ENCODE measurements around the gene CA5A.
A peak's percentile ranks its signal among the peaks of the same experiment; 100 is the strongest.

The CA5A gene

DNA sequence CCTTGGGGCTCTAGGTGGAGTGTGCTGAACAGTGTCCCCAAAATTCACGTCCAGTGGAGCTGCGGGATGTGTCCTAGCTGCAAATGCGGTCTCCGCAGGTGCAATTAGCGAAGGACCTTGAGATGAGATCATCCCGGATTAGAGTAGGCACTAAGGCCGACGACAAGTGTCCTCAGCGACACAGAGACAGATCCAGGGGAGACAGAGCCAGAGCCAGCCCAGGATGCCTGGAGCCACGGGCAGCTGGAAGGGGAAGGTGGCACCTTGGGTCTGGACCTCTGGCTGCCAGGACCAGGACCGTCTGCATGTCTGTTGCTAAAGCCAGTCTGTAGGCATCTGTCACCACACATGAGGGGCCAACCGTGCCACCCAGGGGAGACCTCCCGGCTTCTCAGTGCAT is 91.5 kb downstream of the CA5A start:
- DNase-seq (ENCODE audit: low read depth), result no peak
- no peak overlapping the region for H3K4me3 ChIP-seq (ENCODE audit: low read depth, low read length)

DNA sequence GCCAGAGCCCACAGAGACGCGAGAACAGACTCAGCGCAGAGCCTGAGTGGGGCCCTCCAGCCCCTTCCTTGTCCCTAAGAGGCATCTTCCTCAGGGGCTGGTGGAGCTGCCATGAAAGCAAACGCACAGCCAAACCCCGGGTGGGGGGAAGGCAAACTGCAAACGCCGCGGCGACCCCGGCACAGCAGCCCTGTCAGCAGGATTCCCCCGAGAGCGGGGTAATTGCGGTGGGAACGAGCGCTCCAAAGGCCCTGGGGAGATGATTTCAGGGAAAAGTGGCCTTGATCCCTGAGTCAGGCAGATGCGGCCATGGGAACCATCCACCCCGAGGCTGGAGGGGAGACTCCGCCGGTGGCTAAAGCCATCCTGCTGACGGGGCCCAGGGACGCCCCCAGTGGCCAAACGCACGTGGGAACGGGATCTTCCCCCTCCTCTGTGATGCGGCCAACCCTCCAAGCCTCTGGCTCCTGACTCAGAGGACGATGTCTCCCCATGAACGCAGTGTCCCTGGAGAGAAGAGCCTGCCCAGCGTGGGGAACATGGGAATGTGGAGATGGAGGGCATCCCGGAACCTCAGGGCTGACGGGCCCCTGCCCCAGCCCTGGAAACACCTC is 92.1 kb downstream of the CA5A start:
- peak; percentile 79 for DNase-seq (ENCODE audit: low read depth)
- no peak overlapping the region for H3K4me3 ChIP-seq (ENCODE audit: low read depth, low read length)

DNA sequence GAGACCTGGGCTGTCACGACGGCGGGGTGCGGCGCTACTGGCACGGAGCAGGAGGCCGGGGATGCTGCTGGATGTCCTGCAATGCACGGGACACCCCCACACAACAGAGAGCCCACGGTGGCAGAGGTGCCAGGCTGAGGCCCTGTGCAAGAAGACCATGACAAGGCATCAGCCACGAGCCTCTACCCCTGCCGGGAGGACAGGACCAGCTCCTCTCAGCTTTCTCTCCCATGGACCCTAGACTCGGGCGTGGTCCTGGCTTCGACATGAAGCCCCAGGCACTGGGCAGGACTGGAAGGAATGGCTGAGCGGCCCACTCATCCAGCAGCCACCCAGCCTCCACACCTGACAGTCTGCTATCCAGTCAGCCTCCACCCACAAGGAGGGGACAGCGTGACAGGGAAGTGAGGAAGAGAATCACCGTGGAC is 92.6 kb downstream of the CA5A start:
- DNase-seq (ENCODE audit: low read depth), result no peak
- no peak overlapping the region for H3K4me3 ChIP-seq (ENCODE audit: low read depth, low read length)

DNA sequence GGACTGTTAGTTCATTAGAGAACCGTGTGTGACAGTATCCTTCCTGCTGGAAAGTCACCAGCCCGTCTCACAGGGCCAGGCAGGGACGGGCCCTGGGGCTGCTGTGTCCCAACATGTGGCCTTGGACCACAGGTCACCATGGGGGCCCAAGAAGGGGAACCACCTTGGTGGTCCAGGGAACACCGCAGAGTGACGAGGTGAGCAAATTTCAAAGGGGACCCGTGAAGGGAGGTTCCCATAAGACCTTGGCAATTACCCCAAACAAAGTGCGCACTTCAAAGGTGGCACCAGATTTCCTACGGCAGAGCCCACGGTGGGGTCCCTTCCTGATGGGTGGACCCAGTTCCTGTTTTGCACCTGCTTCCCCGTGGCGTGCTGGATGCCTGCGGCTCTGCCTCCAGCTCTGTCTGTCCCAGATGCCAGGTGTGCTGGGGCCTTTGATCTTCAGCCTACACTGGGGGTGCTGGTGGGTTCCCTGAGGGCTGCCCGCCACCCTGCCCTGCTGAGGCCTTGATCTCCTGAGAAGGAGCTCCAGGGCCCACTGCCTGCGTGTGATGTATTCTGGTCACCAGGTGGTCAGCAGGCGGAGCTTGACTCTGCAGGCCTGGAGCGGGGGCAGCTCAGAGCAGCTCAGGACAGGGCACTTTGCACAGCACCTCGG is 94.0 kb downstream of the CA5A start:
- no peak overlapping the region for H3K4me3 ChIP-seq (ENCODE audit: low read depth, low read length)
- DNase-seq (ENCODE audit: low read depth), result no peak

DNA sequence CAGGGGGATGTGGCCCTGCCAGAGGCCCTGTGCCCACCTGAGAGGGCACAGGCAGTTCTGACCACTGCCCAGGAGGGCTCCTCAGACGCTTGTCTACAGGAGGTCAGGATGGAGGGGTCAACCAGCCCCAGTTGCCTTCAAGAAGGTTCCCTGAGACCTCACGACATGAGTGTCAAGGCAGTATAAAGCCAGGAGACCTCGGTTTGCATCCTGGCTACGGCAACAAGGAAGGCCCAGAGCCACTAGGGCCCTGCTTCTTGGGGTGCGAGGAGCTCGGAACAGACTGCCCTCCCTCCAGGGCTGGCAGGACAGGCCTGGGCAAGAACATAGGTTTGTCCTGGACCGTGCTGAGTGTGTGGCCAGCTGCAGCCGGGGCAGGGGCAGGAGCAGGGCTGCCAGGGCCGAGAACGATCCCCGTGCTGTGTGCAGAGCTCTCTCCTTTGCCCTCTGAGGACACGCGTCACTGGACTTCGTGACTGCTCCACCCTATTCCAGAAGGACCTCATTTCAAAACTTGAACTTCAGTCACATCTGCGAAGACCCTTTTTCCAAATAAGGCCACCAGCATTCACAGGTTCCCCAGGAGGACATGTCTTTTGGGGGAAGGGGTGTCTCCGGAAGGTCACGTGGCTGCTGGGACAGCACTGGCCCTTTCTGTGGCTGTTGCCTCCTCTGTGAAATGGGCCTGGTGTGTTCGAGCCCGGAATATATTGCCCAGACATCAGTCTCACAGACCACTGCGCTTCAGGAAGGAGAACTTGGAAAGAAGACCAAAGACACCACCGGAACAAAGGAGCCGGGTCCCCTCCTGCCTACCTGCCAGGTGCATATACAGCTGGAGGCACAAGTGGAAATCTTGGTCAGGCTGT is 94.8 kb downstream of the CA5A start:
- no peak overlapping the region for H3K4me3 ChIP-seq (ENCODE audit: low read depth, low read length)
- DNase-seq (ENCODE audit: low read depth), result no peak

DNA sequence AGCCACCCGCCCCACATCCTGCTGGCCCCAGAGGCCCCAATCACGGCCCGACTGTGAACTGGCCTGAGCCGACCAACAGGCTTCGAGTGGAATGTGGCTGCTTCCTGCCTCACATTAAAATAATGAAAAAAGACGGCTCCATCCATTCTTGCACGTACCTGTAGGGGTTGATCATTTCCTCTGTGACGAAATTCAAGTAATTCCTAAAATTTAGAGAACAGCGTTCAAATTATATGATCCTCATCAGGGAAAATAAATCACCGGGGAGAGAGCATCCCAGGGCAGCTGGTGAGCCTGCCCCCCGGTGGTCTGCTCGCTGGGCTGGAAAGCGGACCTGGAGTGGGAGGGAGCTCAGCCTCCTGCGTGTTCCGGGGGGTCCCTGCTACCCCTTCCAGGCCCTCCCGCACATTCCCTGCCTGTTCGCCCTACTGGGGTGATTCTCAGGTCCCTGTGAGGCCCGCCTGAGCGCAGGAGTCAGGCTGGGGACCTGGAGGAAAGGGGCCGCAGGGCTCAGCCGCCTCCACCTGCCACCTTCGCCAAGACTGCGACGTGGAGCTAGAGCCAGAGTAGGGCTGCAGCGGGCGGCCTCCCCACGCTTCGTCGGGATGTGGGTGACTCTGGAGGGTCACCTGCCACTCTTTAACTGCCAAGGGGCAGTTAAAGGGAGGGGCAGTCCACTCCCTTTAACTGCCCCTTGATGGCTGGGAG is 95.9 kb downstream of the CA5A start:
- H3K4me3 ChIP-seq (ENCODE audit: low read depth, low read length), result no peak overlapping the region
- DNase-seq (ENCODE audit: low read depth), result no peak

DNA sequence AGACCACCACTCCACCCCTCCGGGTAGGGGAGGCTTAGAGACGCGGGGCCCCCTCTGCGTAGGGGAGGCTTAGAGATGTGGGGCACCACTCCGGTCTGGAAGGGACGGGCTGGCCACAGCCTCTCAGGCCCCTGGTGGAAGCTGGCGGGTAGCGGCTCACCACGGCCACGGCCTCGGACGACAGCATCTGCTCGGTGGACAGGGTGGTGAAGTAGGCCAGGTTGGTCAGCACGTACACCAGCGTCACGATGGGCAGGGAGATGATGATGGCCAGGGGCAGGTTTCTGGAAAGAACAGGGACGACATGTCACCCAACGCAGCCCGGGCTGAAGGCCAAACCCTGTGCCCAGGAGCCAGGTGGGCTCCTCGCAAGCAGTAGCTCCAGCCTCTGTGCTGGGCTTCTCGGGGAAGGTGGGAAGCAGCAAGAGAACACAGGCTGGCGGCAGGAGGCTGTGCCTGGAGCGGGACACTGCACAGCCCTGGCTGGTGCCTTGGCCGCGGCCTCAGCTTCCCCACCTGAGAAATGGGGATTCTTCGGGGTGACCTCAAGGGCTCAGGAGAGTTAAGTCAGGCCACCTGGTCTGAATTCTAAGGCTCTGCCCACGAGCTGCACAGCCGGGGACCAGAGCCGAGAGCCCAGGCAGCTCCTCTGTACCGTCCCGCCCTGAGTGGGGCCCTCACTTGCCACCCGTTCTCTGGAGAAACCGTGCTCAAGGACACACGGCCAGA is 96.6 kb downstream of the CA5A start:
- DNase-seq (ENCODE audit: low read depth), result no peak
- H3K4me3 ChIP-seq (ENCODE audit: low read depth, low read length), result no peak overlapping the region

DNA sequence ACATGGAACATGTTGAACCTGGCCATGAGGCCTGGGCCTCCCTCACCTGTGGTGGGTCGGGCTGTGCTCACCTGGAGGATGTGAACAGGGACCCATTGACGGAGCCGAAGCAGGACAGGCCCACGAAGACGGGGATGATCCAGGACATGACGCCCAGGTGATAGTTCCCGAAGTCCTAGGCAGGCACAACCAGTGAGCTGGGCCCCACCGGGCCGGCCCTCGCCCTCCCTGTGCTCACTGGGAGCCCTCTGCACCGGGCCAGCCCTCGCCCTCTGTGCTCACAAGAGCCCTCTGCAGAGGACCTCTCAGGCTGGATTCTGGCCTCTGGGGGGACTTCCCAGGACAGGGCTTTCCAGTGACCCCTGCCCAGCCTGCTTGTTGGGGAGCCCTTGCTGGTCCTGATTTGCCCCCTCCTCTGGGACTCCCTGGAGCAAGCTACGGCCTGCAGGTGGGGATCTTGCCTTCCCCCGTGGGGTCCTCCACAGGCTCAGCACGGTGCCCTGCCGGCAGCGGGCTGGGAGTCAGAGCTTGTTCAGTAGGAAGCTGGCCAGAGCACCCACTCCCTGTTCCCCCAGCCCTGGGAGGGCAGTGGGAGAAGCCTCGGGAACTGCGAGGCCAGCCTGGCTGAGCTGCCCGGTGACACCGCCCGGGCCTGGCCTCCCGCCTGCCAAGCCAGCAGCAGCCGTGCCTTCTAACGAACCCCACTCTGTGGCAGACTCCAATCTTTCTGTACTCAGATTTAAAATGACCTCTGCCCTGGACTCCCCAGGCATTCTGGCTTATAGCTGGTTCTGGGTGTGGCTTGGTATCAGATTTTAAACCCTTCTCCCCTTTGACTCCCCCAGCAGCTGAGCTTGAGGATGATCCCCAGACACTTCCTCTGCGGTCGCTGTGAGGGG is 97.4 kb downstream of the CA5A start:
- no peak for DNase-seq (ENCODE audit: low read depth)
- no peak overlapping the region for H3K4me3 ChIP-seq (ENCODE audit: low read depth, low read length)
